IMR-90 (cell line): ENCODE data around the gene RNF14. TPM values are rescaled to one million over a fixed set of nuclear protein-coding genes. Genes with fewer than 3 reads are reported as not detected.

Experiments
- ATAC-seq: fragments of 200-7000 bp; cut with Tn5 transposase; 2 replicates; pipeline ENCODE4 v1.9.1; 2020; ENCODE audit warnings: low read depth, mild to moderate bottlenecking, moderate library complexity
- BruUV-seq: library from RNA; stranded (reverse); fragments of 400-500 nt; replicated peaks from 2 replicates; lab custom pipeline; 2021; lab: Mats Ljungman, UMichigan
- CTCF ChIA-PET: fragments of 300-600 bp; formaldehyde crosslinking; extraction: SDS; loops from one replicate; lab custom pipeline; 2021; ENCODE audit warnings: antibody characterized with exemption; lab: Yijun Ruan, JAX
- POLR2A ChIA-PET: fragments of 300-600 bp; sonication (Branson Sonifier 250); formaldehyde crosslinking; loops from one replicate; lab custom pipeline; 2022; ENCODE audit warnings: antibody characterized with exemption; ENCODE audit not compliant: unreplicated experiment; lab: Charles Lee
- DNase-seq: peaks from one replicate; pipeline ENCODE4 v3.0.0; 2013
- H2AFZ ChIP-seq: replicated peaks from 2 replicates; pipeline ENCODE3; 2013; ENCODE audit warnings: low read length, mild to moderate bottlenecking; ENCODE audit not compliant: poor library complexity
- H2AK5ac ChIP-seq: 2 replicates; pipeline ENCODE4 v1.6.1; 2013; ENCODE audit warnings: low read depth, low read length, inconsistent platforms
- H2AK9ac ChIP-seq: replicated peaks from 2 replicates; pipeline ENCODE3; 2013; ENCODE audit warnings: mild to moderate bottlenecking, low read depth, low read length, moderate library complexity; ENCODE audit not compliant: poor library complexity
- H2BK120ac ChIP-seq: 2 replicates; pipeline ENCODE4 v1.6.1; 2013; ENCODE audit warnings: low read depth, low read length, inconsistent platforms
- H2BK15ac ChIP-seq: 3 replicates; pipeline ENCODE4 v1.6.1; 2013; ENCODE audit warnings: low read depth, low read length, inconsistent platforms
- H2BK20ac ChIP-seq: 2 replicates; pipeline ENCODE4 v1.6.1; 2013; ENCODE audit warnings: low read depth, mild to moderate bottlenecking, inconsistent platforms, low read length, moderate library complexity
- H2BK5ac ChIP-seq: 2 replicates; pipeline ENCODE4 v1.6.1; 2013; ENCODE audit warnings: mild to moderate bottlenecking, low read depth, low read length, inconsistent platforms; ENCODE audit not compliant: poor library complexity, severe bottlenecking
- H3K14ac ChIP-seq: replicated peaks from 2 replicates; pipeline ENCODE4 v1.6.1; 2013; ENCODE audit warnings: low read depth, low read length, inconsistent platforms
- H3K18ac ChIP-seq: 2 replicates; pipeline ENCODE4 v1.6.1; 2013; ENCODE audit warnings: low read depth, low read length, control low read depth
- H3K23ac ChIP-seq: 2 replicates; pipeline ENCODE4 v1.6.1; 2013; ENCODE audit warnings: low read depth, low read length, inconsistent platforms
- H3K27ac ChIP-seq: 2 replicates; pipeline ENCODE4 v1.5.1; 2013; ENCODE audit warnings: mild to moderate bottlenecking, control low read depth, low read length; ENCODE audit not compliant: insufficient read depth
- H3K27me3 ChIP-seq: 2 replicates; pipeline ENCODE4 v1.6.1; 2013; ENCODE audit warnings: low read length; ENCODE audit not compliant: control insufficient read depth, insufficient read depth
- H3K36me3 ChIP-seq: 2 replicates; pipeline ENCODE4 v1.6.1; 2013; ENCODE audit warnings: low read length, mixed read lengths; ENCODE audit not compliant: control insufficient read depth, insufficient read depth
- H3K4ac ChIP-seq: 2 replicates; pipeline ENCODE4 v1.6.1; 2013; ENCODE audit warnings: low read depth, low read length, inconsistent platforms
- H3K4me1 ChIP-seq: 2 replicates; pipeline ENCODE4 v1.6.1; 2013; ENCODE audit warnings: low read length, mixed read lengths; ENCODE audit not compliant: control insufficient read depth, insufficient read depth
- H3K4me2 ChIP-seq: 2 replicates; pipeline ENCODE4 v1.6.1; 2013; ENCODE audit warnings: low read depth, mild to moderate bottlenecking, control low read depth, low read length, moderate library complexity
- H3K4me3 ChIP-seq: 2 replicates; pipeline ENCODE4 v1.5.1; 2013; ENCODE audit warnings: low read depth, mild to moderate bottlenecking, control low read depth, low read length, moderate library complexity; ENCODE audit not compliant: insufficient read depth
- H3K56ac ChIP-seq: 2 replicates; pipeline ENCODE4 v1.6.1; 2013; ENCODE audit warnings: low read length, inconsistent platforms; ENCODE audit not compliant: insufficient read depth; ENCODE audit errors: extremely low read depth
- H3K79me1 ChIP-seq, 2 experiments: 2 replicates each; pipeline ENCODE4 v1.6.1; 2013; ENCODE audit warnings: low read length in 2 of 2, inconsistent platforms in 1 of 2, low read depth in 1 of 2
- H3K9ac ChIP-seq: 2 replicates; pipeline ENCODE4 v1.6.1; 2013; ENCODE audit warnings: low read depth, low read length, control low read depth
- H3K9me1 ChIP-seq: 2 replicates; pipeline ENCODE4 v1.6.1; 2013; ENCODE audit warnings: low read length, inconsistent platforms; ENCODE audit not compliant: insufficient read depth
- H3K9me3 ChIP-seq: 2 replicates; pipeline ENCODE4 v1.6.1; 2013; ENCODE audit warnings: low read length; ENCODE audit not compliant: control insufficient read depth, insufficient read depth
- H4K20me1 ChIP-seq: 2 replicates; pipeline ENCODE4 v1.6.1; 2013; ENCODE audit warnings: low read length, inconsistent platforms; ENCODE audit not compliant: insufficient read depth
- H4K5ac ChIP-seq: 2 replicates; pipeline ENCODE4 v1.6.1; 2013; ENCODE audit warnings: mild to moderate bottlenecking, low read depth, low read length, control low read depth
- H4K8ac ChIP-seq, 2 experiments: 2 replicates each; pipeline ENCODE4 v1.6.1; 2013; ENCODE audit warnings: low read depth in 2 of 2, low read length in 2 of 2, control low read depth in 1 of 2, inconsistent platforms in 1 of 2
- H4K91ac ChIP-seq: 2 replicates; pipeline ENCODE4 v1.6.1; 2013; ENCODE audit warnings: low read depth, low read length, inconsistent platforms; ENCODE audit not compliant: insufficient read depth
- BHLHE40 ChIP-seq: fragments of 150-350 bp; IDR thresholded peaks from 2 replicates; pipeline ENCODE4 v1.6.1; 2016; ENCODE audit warnings: mild to moderate bottlenecking, low read depth, low read length
- CTCF ChIP-seq: conservative IDR thresholded peaks from 2 replicates; pipeline ENCODE4 v1.5.1; 2012; ENCODE audit warnings: mild to moderate bottlenecking, low read depth, low read length, improper control_type of control experiment
- MAZ ChIP-seq: IDR thresholded peaks from 2 replicates; pipeline ENCODE4 v1.6.1; 2012; ENCODE audit warnings: low read depth, mild to moderate bottlenecking, low read length, improper control_type of control experiment, moderate library complexity, borderline replicate concordance
- SMC3 ChIP-seq: fragments of 150-350 bp; IDR thresholded peaks from 2 replicates; pipeline ENCODE4 v1.6.1; 2016; ENCODE audit warnings: low read depth, mild to moderate bottlenecking, antibody characterized with exemption, low read length, moderate library complexity
- USF2 ChIP-seq: fragments of 150-350 bp; IDR thresholded peaks from 2 replicates; pipeline ENCODE4 v1.6.1; 2017; ENCODE audit warnings: mild to moderate bottlenecking, antibody characterized with exemption, low read length, low read depth
- WGBS, 2 experiments: methylation state at CpG; one replicate each; pipeline versions ENCODE4 v1.1.5 to v1.1.7; 2013; ENCODE audit warnings: missing lambda C conversion rate in 2 of 2; ENCODE audit not compliant: insufficient read length in 1 of 2; ENCODE audit errors: extremely low coverage in 2 of 2; 5-methylcytosine and 5-hydroxymethylcytosine counted together
- dilution Hi-C: fragments of 300-500 bp; cut with HindIII; formaldehyde crosslinking; loops from one replicate; pipeline ENCODE4 v1.14.3; 2018; ENCODE audit warnings: low sequenced_read_pairs; ENCODE audit not compliant: unreplicated experiment
- in situ Hi-C: fragments of 300-500 bp; cut with MboI; formaldehyde crosslinking; loops from 3 replicates; pipeline ENCODE4 v1.14.3; 2019; ENCODE audit warnings: low sequenced_read_pairs, inconsistent platforms, mixed read lengths
- intact Hi-C: fragments of 100-400 bp; cut with micrococcal nuclease; formaldehyde crosslinking; loops from 2 replicates; pipeline ENCODE4 v1.10.0; 2022
- polyA plus RNA-seq, 3 experiments: library from polyadenylated mRNA; depleted of rRNA; stranded (reverse); fragments of >200 nt; gene quantifications; 2 replicates each; pipeline ENCODE4 v1.2.3, GENCODE V29; 2012; ENCODE audit warnings: low replicate concordance in 1 of 3
- total RNA-seq: library from RNA; depleted of rRNA; stranded (reverse); fragments of >200 nt; gene quantifications from 2 replicates; pipeline ENCODE4 v1.2.3, GENCODE V29; 2012

The RNF14 gene
- total and polyA plus RNA-seq, 2 of the 4 experiments (the other 2 are of a cell fraction), result 36.1 to 106 TPM

GRCh38 chr5:141919218-141920119 is 49.4 kb upstream of the RNF14 start:
- no peak overlapping the region for H2BK5ac ChIP-seq
- H3K4me3 ChIP-seq, result no peak overlapping the region
- H3K9me3 ChIP-seq, result no peaks in the 10 kb centered on the region
- no peaks in the 10 kb centered on the region for H4K20me1 ChIP-seq
- peaks cover 27% of the 10 kb centered on the region for H3K27me3 ChIP-seq
- no peak overlapping the region for H2BK20ac ChIP-seq
- H3K4me1 ChIP-seq, result peaks cover 5% of the 10 kb centered on the region
- H4K5ac ChIP-seq, result no peak overlapping the region
- in situ Hi-C loops, result no loop called here
- H2BK120ac ChIP-seq, result no peak overlapping the region
- peaks cover 12 to 15% of the 10 kb centered on the region in 2 experiments for H3K79me1 ChIP-seq
- dilution Hi-C loops, result no loop called here
- no peak overlapping the region for H2BK15ac ChIP-seq
- no peak for ATAC-seq
- TF ChIP-seq CTCF, result no peak
- no peak for TF ChIP-seq BHLHE40
- no peak for TF ChIP-seq SMC3
- no peak for TF ChIP-seq USF2
- no peak for TF ChIP-seq MAZ
- no peak overlapping the region for H2AFZ ChIP-seq
- H3K14ac ChIP-seq, result no peak overlapping the region
- H2AK5ac ChIP-seq, result no peak overlapping the region
- no peaks in the 10 kb centered on the region; the same call in 1 of the 2 replicates for H3K9me1 ChIP-seq
- ChIA-PET POLR2A (no interaction called here), CTCF (no interaction called here)
- no peak overlapping the region for H3K23ac ChIP-seq
- H4K8ac ChIP-seq, result no peak overlapping the region
- no peaks in the 10 kb centered on the region for H3K36me3 ChIP-seq
- no peak for DNase-seq
- H3K9ac ChIP-seq, result no peak overlapping the region
- no TSS peak for BruUV-seq
- WGBS, 2 experiments, result 73% methylated on average over 4 of the region's 8 CpGs; no CpG with 5 or more reads in 1 of the 2 experiments
- H3K18ac ChIP-seq, result no peak overlapping the region
- H3K27ac ChIP-seq, result no peak overlapping the region
- no peak overlapping the region for H2AK9ac ChIP-seq
- intact Hi-C loops, result no loop called here
- no peak overlapping the region for H3K4ac ChIP-seq
- no peak overlapping the region for H3K4me2 ChIP-seq
- no peak overlapping the region for H4K91ac ChIP-seq
- H3K56ac ChIP-seq, result no peak overlapping the region
